Stimulated activated memory B cell treated with anti-CD40 and anti-IgM and Interleukin-4, amounts not matched to agents 10 μg/mL and 1 μg/mL and 100 μg/mL, for 72 hours (primary cell): ENCODE data around the gene DDIAS.
"Not testable (repeated sequence)": the region's sequence is repeated elsewhere in the genome, so short reads cannot be mapped to it uniquely, and the experiment has no call there.

ENCODE experiments used
- ATAC-seq: fragments of 150-1000 bp; cut with Tn5 transposase; 2 replicates; pipeline ENCODE4 v1.10.0; 2021
- H3K27ac Mint-ChIP-seq: one replicate; pipeline ENCODE4 v1.8.0; 2022; ENCODE audit warnings: mild to moderate bottlenecking, mixed read lengths
- H3K27me3 Mint-ChIP-seq: one replicate; pipeline ENCODE4 v1.8.0; 2022; ENCODE audit warnings: mixed read lengths
- H3K36me3 Mint-ChIP-seq: one replicate; pipeline ENCODE4 v1.8.0; 2022; ENCODE audit warnings: mixed read lengths
- H3K4me1 Mint-ChIP-seq: one replicate; pipeline ENCODE4 v1.8.0; 2022; ENCODE audit warnings: mixed read lengths
- H3K4me3 Mint-ChIP-seq: one replicate; pipeline ENCODE4 v1.8.0; 2022; ENCODE audit warnings: mild to moderate bottlenecking, moderate library complexity, mixed read lengths
- H3K9me3 Mint-ChIP-seq: one replicate; pipeline ENCODE4 v1.8.0; 2022; ENCODE audit warnings: mixed read lengths

The DDIAS gene

DNA sequence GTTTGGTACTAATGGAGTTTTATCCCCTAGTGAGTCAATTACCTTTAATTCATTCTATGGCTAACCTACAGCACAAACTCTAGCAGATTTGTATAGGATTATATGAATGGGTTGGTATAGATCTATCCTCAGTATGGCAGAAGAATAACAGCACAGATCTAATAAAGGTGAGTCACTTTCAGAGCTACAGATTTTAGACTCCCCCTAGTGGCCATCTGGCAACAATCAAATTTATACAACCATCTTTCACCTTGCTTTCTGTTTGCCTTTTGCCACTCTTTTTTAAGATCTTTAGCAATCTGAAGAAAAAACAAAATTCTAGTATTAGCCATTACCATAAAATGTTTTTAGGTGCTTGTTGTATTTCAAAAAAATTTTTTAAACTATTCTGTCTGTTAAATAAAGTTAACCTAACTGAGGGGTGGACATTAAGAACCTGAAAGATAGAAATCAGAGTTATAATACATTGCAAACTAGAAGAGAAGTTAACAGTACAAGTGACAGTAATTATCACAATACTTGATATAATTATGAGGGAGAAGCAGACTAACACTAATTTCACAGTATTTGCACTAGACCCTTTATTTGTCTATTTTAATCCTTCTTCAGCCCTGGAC is 25.8 kb downstream of the DDIAS start:
- H3K27me3 Mint-ChIP-seq, result no peaks in the 10 kb centered on the region
- peaks cover 16% of the 10 kb centered on the region for H3K36me3 Mint-ChIP-seq
- peak; percentile 68 for ATAC-seq
- no peak overlapping the region for H3K4me3 Mint-ChIP-seq
- peak overlapping the region; percentile 35 for H3K27ac Mint-ChIP-seq
- no peaks in the 10 kb centered on the region for H3K9me3 Mint-ChIP-seq
- H3K4me1 Mint-ChIP-seq, result peaks cover 27% of the 10 kb centered on the region

DNA sequence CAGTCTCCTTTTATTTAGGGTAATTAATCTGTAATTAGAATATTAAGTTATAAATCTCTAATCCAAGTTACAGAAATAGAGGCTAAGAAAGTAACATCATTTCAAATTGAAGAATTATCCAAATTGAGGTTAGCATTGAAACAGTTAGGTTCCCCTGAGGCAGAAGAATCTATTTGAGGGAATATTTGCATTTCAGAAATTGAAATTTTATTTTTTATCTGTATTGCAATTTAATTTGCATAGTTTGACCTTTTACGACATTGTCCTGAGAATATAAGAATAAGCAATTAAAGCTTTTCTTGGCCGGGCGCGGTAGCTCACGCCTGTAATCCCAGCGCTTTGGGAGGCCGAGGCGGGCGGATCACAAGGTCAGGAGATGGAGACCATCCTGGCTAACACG is 27.6 kb downstream of the DDIAS start:
- Mint-ChIP-seq H3K27ac (peak overlapping the region; percentile 75), H3K4me1 (peaks cover 16% of the 10 kb centered on the region), H3K36me3 (peaks cover 11% of the 10 kb centered on the region), H3K4me3 (no peak overlapping the region), H3K9me3 (no peaks in the 10 kb centered on the region), H3K27me3 (no peaks in the 10 kb centered on the region)
- ATAC-seq, result no peak

DNA sequence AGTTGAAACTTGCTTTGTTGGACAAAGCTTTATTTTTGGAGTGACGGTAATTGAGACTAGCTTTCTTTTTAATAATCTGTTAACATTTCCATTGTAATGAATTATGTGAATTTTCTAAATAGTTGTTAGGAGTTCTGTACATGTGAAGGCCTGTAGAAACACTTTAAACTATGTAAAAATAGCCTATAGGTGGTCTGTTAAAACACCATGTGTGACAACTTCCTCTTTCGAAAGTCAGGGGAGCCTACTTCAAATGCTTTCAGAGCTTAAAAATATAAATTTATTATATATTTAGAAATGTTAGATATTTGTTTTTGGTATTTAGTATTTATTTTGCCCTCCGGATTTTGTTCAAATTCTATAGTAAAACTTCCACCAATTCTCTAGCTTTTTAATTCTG is 28.7 kb downstream of the DDIAS start:
- Mint-ChIP-seq H3K4me3 (no peak overlapping the region), H3K4me1 (peaks cover 16% of the 10 kb centered on the region), H3K27me3 (no peaks in the 10 kb centered on the region), H3K36me3 (peaks cover 11% of the 10 kb centered on the region), H3K9me3 (no peaks in the 10 kb centered on the region), H3K27ac (peak overlapping the region; percentile 75)
- no peak for ATAC-seq

DNA sequence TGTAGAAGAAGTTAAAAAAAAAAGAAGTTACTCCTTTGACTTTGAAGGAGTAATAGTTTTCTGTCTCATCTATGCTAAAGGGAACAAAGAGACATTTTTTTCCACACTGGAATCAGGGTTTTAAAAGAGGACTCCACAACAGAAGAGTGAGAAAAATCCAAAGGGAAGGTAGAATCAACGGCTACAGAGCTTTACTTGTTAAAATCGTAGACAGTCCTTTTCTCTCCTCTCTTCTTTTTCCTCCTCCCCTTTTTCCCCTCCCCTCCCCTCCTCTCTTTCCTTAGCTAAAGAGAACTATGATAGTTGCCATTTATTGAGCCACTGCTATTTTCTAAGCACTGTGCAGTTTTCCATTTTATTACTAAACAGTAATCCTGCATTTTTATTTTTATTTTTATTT is 29.2 kb downstream of the DDIAS start:
- ATAC-seq, result no peak
- H3K27me3 Mint-ChIP-seq, result no peaks in the 10 kb centered on the region
- peaks cover 16% of the 10 kb centered on the region for H3K4me1 Mint-ChIP-seq
- H3K27ac Mint-ChIP-seq, result peak overlapping the region; percentile 75
- H3K9me3 Mint-ChIP-seq, result no peaks in the 10 kb centered on the region
- H3K4me3 Mint-ChIP-seq, result no peak overlapping the region
- H3K36me3 Mint-ChIP-seq, result peaks cover 11% of the 10 kb centered on the region

DNA sequence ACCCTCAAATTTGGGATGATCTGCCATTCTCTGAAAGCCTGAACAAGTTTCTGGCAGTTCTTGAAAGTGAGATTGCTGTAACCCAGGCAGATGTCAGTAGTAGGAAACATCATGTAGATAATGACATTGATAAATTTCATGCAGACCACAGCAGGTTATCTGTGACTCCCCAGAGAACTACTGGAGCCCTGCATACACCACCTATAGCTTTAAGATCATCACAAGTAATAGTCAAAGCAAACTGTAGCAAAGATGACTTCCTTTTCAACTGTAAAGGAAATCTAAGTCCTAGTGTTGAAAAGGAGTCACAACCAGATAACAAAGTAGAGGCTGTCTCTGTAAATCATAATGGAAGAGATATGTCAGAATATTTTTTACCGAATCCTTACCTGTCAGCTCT is 31.0 kb downstream of the DDIAS start:
- Mint-ChIP-seq H3K27me3 (no peaks in the 10 kb centered on the region), H3K4me3 (no peak overlapping the region), H3K36me3 (peaks cover 11% of the 10 kb centered on the region), H3K4me1 (peaks cover 11% of the 10 kb centered on the region), H3K27ac (no peak overlapping the region), H3K9me3 (no peaks in the 10 kb centered on the region)
- no peak for ATAC-seq

DNA sequence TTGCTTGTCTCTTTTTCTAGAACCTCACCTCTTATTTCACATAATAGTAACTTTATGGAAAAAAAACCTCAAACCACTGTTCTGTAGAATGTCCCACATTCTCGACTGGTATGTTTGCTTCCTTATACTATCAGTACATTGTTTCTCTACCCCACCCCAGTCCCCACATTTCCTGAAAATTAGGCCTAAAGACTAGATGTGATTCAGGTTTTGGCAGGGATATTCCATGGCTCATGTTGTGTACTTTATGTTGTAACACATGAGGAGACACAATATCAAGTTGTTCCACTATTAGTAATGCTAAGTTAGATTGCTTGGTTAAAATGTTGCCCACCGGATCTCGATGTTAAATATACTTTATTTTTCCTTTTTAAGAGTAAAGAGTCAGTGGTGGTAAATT is 34.7 kb downstream of the DDIAS start:
- peaks cover 11% of the 10 kb centered on the region for H3K36me3 Mint-ChIP-seq
- no peak overlapping the region for H3K4me3 Mint-ChIP-seq
- no peaks in the 10 kb centered on the region for H3K4me1 Mint-ChIP-seq
- ATAC-seq, result no peak
- peaks cover 4% of the 10 kb centered on the region for H3K9me3 Mint-ChIP-seq
- no peak overlapping the region for H3K27ac Mint-ChIP-seq
- H3K27me3 Mint-ChIP-seq, result no peaks in the 10 kb centered on the region

DNA sequence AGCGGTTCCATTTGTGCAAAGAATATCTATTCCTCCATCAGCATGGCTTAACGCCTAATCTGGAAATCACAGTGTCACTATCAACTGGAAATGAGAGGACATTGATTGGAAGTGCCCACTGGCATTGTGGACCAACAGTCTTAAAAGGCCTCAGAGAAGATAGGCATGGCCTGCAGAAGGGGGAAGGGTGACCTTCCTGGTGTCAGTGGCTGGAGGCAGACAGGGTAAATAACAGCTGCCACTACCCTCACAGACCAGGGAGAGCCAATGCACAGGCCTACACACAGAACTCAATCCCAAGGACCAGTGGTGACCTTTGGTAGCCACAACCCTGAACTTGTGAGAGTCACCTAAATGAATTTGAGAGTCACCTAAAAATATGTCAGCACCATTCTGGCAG is 36.0 kb downstream of the DDIAS start:
- H3K4me3 Mint-ChIP-seq, result no peak overlapping the region
- peaks cover 4% of the 10 kb centered on the region for H3K9me3 Mint-ChIP-seq
- ATAC-seq, result no peak
- peaks cover 2% of the 10 kb centered on the region for H3K36me3 Mint-ChIP-seq
- H3K27me3 Mint-ChIP-seq, result no peaks in the 10 kb centered on the region
- no peaks in the 10 kb centered on the region for H3K4me1 Mint-ChIP-seq
- no peak overlapping the region for H3K27ac Mint-ChIP-seq

DNA sequence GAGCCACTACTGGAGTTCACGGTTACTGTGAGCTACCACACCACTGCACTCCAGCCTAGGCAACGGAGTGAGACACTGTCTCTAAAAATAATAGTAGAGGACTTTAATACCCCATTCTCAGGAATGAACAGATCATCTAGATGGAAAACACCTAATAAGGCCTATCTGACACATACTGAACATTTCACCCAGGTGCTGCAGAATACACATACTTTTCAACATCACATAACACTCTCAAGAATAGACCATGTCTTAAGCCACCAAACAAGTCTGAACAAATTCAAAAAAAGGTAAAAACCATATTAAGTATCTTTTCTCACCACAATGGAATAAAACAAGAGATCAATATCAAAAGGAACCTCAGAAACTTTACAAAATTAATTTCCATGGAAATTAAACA is 37.9 kb downstream of the DDIAS start:
- no peak overlapping the region for H3K4me3 Mint-ChIP-seq
- H3K36me3 Mint-ChIP-seq, result no peaks in the 10 kb centered on the region
- no peaks in the 10 kb centered on the region for H3K4me1 Mint-ChIP-seq
- peaks cover 7% of the 10 kb centered on the region for H3K9me3 Mint-ChIP-seq
- H3K27ac Mint-ChIP-seq, result no peak overlapping the region
- no peak for ATAC-seq
- no peaks in the 10 kb centered on the region for H3K27me3 Mint-ChIP-seq

DNA sequence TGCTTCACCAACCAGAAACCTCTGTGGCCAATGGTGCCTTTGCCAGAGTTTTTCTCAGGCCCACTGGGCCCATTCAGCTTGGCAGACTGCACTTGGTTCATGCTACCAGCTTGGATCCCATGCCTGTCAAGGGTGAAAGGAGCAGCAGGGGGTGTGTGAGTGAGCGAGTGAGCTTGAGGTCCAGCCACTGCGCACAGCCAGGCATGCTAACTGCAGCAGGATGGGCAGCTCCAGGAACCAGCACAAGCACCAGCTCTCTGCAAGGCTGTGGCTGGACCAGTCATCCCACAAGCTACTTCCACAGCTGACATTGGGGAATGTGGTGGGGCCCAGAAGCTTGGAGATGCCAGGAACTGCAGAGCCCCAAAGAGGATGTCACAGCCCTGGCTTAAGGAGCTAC is 40.8 kb downstream of the DDIAS start:
- no peak for ATAC-seq
- Mint-ChIP-seq H3K9me3 (peaks cover 7% of the 10 kb centered on the region), H3K4me1 (no peaks in the 10 kb centered on the region), H3K4me3 (no peak overlapping the region), H3K36me3 (no peaks in the 10 kb centered on the region), H3K27ac (no peak overlapping the region), H3K27me3 (no peaks in the 10 kb centered on the region)

DNA sequence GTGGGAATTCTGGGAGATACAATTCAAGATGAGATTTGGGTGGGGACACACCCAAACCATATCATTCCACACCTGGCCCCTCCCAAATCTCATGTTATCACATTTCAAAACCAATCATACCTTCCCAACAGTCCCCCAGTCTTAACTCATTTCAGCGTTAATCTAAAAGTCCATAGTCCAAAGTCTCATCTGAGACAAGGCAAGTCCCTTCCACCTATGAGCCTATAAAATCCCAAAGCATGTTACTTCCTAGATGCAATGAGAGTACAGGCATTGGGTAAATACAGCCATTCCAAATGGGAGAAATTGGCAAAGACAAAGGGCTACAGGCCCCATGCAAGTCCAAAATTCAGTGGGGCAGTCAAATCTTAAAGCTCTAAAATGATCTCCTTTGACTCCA is 41.9 kb downstream of the DDIAS start:
- ATAC-seq, H3K27me3 Mint-ChIP-seq, H3K9me3 Mint-ChIP-seq, H3K36me3 Mint-ChIP-seq, H3K4me3 Mint-ChIP-seq, H3K27ac Mint-ChIP-seq, H3K4me1 Mint-ChIP-seq: not testable (repeated sequence)

DNA sequence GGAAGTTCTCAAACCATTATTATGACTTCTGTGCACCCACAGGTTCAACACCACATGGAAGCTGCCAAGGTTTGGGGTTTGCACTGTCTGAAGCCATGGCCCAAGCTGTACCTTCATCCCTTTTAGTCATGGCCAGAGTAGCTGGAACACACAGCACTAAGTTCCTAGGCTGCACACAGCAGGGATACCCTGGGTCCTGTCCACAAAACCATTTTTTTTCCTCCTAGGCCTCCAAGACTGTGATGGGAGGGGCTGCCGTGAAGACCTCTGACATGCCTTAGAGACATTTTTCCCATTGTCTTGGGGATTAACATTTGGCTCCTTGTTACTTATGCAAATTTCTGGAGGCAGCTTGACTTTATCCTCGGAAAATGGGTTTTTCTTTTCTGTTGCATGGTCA is 42.7 kb downstream of the DDIAS start:
- Mint-ChIP-seq H3K9me3 (peaks cover 7% of the 10 kb centered on the region), H3K4me3 (no peak overlapping the region), H3K4me1 (no peaks in the 10 kb centered on the region), H3K27ac (no peak overlapping the region), H3K27me3 (no peaks in the 10 kb centered on the region), H3K36me3 (no peaks in the 10 kb centered on the region)
- no peak for ATAC-seq

DNA sequence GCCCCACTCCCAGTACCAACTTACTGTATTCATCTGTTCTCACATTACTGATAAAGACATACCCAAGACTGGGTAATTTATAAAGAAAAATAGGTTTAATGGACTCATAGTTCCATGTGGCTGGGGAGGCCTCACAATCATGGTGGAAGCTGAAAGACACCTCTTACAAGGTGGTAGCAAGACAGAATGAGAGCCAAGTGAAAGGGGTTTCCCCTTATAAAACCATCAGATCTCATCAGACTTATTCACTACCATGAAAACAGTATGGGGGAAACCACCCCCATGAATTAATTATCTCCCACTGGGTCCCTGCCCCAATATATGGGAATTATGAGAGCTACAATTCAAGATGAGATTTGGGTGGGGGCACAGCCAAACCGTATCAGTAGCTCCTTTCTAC is 43.5 kb downstream of the DDIAS start:
- H3K4me1 Mint-ChIP-seq, H3K36me3 Mint-ChIP-seq, ATAC-seq, H3K4me3 Mint-ChIP-seq, H3K9me3 Mint-ChIP-seq, H3K27ac Mint-ChIP-seq, H3K27me3 Mint-ChIP-seq: not testable (repeated sequence)

DNA sequence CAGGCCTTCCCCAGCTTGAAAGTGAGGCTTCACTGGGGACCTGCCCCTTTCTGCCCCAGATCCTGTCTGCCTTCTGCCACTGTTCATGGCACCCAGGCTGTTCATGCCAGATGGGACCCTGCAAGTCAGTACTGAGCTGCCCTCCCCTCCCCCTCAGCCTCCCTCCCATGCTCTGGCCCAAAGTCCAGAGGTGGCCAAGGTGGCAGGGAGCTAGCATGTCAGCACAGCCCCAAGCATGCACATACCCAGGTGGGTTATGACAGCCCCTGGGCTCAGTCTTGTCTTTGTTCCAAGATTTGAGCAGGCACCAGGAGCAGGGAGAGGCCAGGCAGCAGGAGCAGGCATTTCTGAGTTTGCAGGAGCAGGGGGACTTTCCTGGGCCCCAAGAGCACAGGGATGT is 44.1 kb downstream of the DDIAS start:
- Mint-ChIP-seq H3K36me3 (no peaks in the 10 kb centered on the region), H3K4me1 (no peaks in the 10 kb centered on the region), H3K4me3 (no peak overlapping the region), H3K27me3 (no peaks in the 10 kb centered on the region), H3K27ac (peak overlapping the region; percentile 44), H3K9me3 (peaks cover 5% of the 10 kb centered on the region)
- ATAC-seq, result no peak

DNA sequence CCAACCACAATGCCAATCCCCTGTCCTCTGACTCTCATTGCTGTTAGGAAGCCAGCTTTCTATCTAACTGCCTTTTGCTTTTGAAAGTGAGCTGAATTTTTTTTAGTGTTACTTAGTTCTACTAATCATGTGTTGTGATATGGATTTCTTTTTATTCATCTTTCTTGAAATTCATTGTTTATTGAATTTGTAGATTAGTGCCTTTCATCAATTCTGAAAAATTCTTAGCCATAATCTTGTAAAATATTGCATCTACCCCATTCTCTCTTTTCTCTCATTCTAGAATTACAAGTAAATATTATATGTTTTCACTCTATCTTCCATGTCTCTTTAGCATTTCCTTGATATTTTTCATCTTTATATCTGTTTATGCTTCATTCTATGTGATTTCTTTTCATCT is 47.8 kb downstream of the DDIAS start:
- H3K36me3 Mint-ChIP-seq, result peaks cover 15% of the 10 kb centered on the region
- H3K4me1 Mint-ChIP-seq, result no peaks in the 10 kb centered on the region
- no peaks in the 10 kb centered on the region for H3K27me3 Mint-ChIP-seq
- H3K9me3 Mint-ChIP-seq, result peaks cover 11% of the 10 kb centered on the region
- H3K4me3 Mint-ChIP-seq, result no peak overlapping the region
- H3K27ac Mint-ChIP-seq, result no peak overlapping the region
- no peak for ATAC-seq

DNA sequence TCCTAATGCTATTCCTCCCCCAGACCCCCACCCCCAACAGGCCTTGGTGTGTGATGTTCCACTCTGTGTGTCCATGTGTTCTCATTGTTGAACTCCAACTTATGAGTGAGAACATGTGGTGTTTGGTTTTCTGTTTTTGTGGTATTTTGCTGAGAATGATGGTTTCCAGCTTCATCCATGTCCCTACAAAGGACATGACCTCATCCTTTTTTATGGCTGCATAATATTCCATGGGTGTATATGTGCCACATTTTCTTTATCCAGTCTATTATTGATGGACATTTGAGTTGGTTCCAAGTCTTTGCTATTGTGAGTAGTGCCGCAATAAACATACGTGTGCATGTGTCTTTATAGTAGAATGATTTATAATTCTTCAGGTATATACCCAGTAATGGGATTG is 49.0 kb downstream of the DDIAS start:
- not testable (repeated sequence) for ATAC-seq, H3K4me3 Mint-ChIP-seq, H3K27me3 Mint-ChIP-seq, H3K27ac Mint-ChIP-seq, H3K4me1 Mint-ChIP-seq
- peaks cover 17% of the 10 kb centered on the region for H3K9me3 Mint-ChIP-seq
- peaks cover 25% of the 10 kb centered on the region for H3K36me3 Mint-ChIP-seq

DNA sequence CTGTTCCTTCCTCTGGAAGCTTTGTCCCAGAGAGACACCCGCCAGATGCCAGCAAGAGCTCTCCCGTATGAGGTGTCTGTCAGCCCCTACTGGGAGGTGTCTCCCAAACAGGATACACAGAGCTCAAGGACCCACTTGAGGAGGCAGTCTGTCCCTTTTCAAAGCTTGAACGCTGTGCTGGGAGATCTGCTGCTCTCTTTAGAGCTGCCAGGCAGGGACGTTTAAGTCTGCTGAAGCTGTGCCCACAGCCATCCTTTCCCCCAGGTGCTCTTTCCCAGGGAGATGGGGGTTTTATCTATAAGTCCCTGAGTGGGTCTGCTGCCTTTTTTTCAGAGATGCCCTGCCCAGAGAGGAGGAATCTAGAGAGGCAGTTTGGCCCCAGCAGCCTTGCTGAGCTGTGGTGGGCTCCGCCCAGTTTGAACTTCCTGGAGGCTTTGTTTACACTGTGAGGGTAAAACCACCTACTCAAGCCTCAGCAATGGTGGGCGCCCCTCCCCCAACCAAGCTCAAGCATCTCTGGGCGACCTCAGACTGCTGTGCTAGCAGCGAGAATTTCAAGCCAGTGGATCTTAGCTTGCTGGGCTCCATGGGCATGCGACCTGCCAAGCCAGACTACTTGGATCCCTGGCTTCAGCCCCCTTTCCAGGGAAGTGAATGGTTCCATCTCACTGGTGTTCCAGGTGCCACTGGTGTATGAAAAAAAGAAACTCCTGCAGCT is 54.4 kb downstream of the DDIAS start:
- Mint-ChIP-seq H3K27ac (peak overlapping the region; percentile 48), H3K9me3 (peaks cover 21% of the 10 kb centered on the region), H3K36me3 (peaks cover 33% of the 10 kb centered on the region), H3K4me1 (peaks cover 42% of the 10 kb centered on the region)
- H3K4me3 Mint-ChIP-seq, H3K27me3 Mint-ChIP-seq: not testable (repeated sequence)
- ATAC-seq, result peak; percentile 43
